ENCODE data around the gene RAB44.
A peak's percentile ranks its signal among the peaks of the same experiment; 100 is the strongest.

RAB44 gene

DNA sequence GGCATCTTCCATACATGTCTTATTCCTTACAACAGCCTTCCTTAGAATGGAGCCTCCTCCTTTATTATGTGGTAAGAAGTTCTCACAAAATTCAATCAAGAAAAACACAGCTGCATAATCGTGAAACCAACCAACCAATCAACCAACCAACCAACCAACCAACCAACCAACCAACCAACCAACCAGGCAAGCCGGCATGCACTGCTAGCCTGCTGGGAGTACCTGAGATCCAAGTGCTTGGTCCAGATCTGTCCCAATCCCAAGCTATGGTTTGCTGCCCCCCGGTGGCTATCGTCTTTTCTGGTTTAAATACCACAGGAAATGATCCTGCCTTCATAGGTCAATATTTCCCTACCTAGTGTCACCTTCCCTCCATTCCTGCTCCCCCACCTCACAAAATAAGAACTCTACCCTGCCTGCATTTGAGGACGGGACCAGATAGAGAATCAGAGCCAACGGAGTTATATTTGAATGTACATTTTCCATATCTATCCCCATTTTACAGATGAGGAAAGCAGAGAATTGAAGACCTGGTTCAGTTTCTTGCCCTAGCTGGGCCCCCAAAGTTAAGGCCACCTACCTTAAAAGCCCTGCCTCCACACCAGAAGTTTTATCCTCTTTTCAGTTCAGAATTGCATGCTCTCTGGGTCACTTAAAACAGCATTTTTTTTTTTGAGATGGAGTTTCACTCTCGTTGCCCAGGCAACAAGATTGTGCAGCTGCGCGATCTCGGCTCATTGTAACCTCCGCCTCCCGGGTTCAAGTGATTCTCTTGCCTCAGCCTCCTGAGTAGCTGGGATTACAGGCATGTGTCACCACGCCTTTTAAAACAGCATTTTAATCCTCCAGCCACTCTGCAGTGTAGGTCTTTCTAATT, 27.1 kb downstream of the RAB44 start:
- Histone ChIP-seq H3K4me1 (no peaks in the 10 kb centered on the region), H3K36me3 (no peaks in the 10 kb centered on the region), H3K4me3 (ENCODE audit: low read depth, low read length) (no peak overlapping the region), H3K27me3 (no peaks in the 10 kb centered on the region), H3K9me3 (no peaks in the 10 kb centered on the region)
- peak; percentile 79 for DNase-seq
- peak; percentile 74 for TF ChIP-seq CTCF (IDR thresholded peaks at IDR 0.05; ENCODE audit: low read depth, low read length)

- no peak for DNase-seq
- Histone ChIP-seq H3K9me3 (no peaks in the 10 kb centered on the region), H3K27me3 (no peaks in the 10 kb centered on the region), H3K4me3 (ENCODE audit: low read depth, low read length) (no peak overlapping the region), H3K36me3 (no peaks in the 10 kb centered on the region), H3K4me1 (no peaks in the 10 kb centered on the region)
- no peak for TF ChIP-seq CTCF (IDR thresholded peaks at IDR 0.05; ENCODE audit: low read depth, low read length)
Measured at GRCh38 chr6:36725581-36725980, 28.0 kb downstream of the RAB44 start.

GRCh38 chr6:36727505-36728021, 29.9 kb downstream of the RAB44 start:
- no peak for DNase-seq
- Histone ChIP-seq H3K36me3 (no peaks in the 10 kb centered on the region), H3K4me3 (ENCODE audit: low read depth, low read length) (no peak overlapping the region), H3K27me3 (no peaks in the 10 kb centered on the region), H3K9me3 (no peaks in the 10 kb centered on the region), H3K4me1 (no peaks in the 10 kb centered on the region)
- no peak for TF ChIP-seq CTCF (IDR thresholded peaks at IDR 0.05; ENCODE audit: low read depth, low read length)

DNA sequence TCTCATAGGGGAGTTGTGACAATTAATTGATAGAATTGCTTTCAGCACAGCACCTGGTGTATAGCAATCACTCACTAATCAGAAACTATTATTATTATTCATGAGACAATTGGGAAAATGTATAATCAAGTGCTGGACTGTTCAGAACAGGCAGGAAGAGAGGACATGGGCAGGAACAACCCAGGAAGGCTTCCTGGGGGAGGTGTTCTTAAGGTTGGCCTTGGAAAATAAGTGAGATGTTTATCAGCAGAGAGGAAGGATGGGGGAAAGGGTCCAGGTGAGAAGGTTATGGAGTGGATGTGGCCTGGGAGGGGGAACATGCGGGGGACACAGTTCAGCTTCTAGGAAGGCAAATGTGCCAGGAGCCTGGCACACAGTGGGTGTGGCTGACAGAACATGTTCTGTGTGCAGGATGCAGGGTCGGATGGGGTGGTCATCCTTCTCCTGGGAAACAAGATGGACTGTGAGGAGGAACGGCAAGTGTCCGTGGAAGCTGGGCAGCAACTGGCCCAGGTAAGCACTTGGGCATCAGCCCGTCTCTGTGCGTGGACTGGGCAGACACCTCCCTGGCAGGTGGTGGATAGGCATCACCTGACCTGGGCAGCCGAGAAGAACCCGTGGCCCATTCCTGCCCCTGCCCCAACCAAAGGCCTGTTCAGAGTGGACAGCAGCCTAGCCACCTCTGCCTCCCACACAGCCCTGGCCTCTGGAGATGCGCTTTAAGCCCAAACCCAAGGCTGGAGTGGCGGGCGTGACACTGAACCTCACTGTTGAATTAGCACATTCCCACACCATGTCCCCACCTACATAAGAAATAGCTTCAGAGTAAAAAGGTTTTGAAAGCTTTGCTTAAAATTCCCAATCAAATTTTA, 30.9 kb downstream of the RAB44 start:
- Histone ChIP-seq H3K4me1 (no peaks in the 10 kb centered on the region), H3K9me3 (no peaks in the 10 kb centered on the region), H3K4me3 (ENCODE audit: low read depth, low read length) (no peak overlapping the region), H3K27me3 (no peaks in the 10 kb centered on the region), H3K36me3 (no peaks in the 10 kb centered on the region)
- no peak for DNase-seq
- no peak for TF ChIP-seq CTCF (IDR thresholded peaks at IDR 0.05; ENCODE audit: low read depth, low read length)

- no peaks in the 10 kb centered on the region for H3K4me1 ChIP-seq
- H3K27me3 ChIP-seq = no peaks in the 10 kb centered on the region
- H3K4me3 ChIP-seq (ENCODE audit: low read depth, low read length) = no peak overlapping the region
- no peak for DNase-seq
- TF ChIP-seq CTCF (IDR thresholded peaks at IDR 0.05; ENCODE audit: low read depth, low read length) = no peak
- no peaks in the 10 kb centered on the region for H3K36me3 ChIP-seq
- no peaks in the 10 kb centered on the region for H3K9me3 ChIP-seq
Measured at GRCh38 chr6:36729161-36729524, 31.5 kb downstream of the RAB44 start.
